Mesenchymal stem cell (in vitro differentiated cells and primary cell): ENCODE data around the gene GAPT.

Experiments
- DNase-seq: peaks from one replicate; pipeline ENCODE4 v3.0.0-alpha.2; 2013
- H2AFZ ChIP-seq: one replicate; pipeline ENCODE4 v1.6.1; 2013; ENCODE audit warnings: low read depth, mild to moderate bottlenecking, control low read depth, inconsistent platforms, low read length, moderate library complexity
- H2AK5ac ChIP-seq: 2 replicates; pipeline ENCODE4 v1.6.1; 2013; ENCODE audit warnings: low read length, moderate library complexity, mild to moderate bottlenecking, inconsistent platforms; ENCODE audit not compliant: severe bottlenecking
- H2BK120ac ChIP-seq: one replicate; pipeline ENCODE4 v1.6.1; 2013; ENCODE audit warnings: low read depth, mild to moderate bottlenecking, inconsistent platforms, low read length, moderate library complexity
- H2BK12ac ChIP-seq, 2 experiments: one replicate each; pipeline ENCODE4 v1.6.1; 2013; ENCODE audit warnings: inconsistent platforms in 2 of 2, low read length in 2 of 2, mild to moderate bottlenecking in 2 of 2, moderate library complexity in 2 of 2, control low read depth in 1 of 2
- H2BK15ac ChIP-seq: one replicate; pipeline ENCODE4 v1.6.1; 2013; ENCODE audit warnings: mild to moderate bottlenecking, low read depth, inconsistent platforms; ENCODE audit not compliant: poor library complexity, severe bottlenecking
- H2BK5ac ChIP-seq: 2 replicates; pipeline ENCODE4 v1.6.1; 2013; ENCODE audit warnings: low read depth, mild to moderate bottlenecking, low read length, control low read depth, inconsistent platforms; ENCODE audit not compliant: poor library complexity, severe bottlenecking
- H3K14ac ChIP-seq, 2 experiments: one replicate each; pipeline ENCODE4 v1.6.1; 2013; ENCODE audit warnings: inconsistent platforms in 2 of 2, low read length in 2 of 2, control low read depth in 1 of 2, mild to moderate bottlenecking in 1 of 2, moderate library complexity in 1 of 2
- H3K18ac ChIP-seq, 2 experiments: one replicate each; pipeline ENCODE4 v1.6.1; 2013; ENCODE audit warnings: inconsistent platforms in 2 of 2, low read length in 2 of 2, control low read depth in 1 of 2, low read depth in 1 of 2, mild to moderate bottlenecking in 1 of 2
- H3K23ac ChIP-seq, 2 experiments: one replicate each; pipeline ENCODE4 v1.6.1; 2013; ENCODE audit warnings: inconsistent platforms in 2 of 2, low read length in 2 of 2, mild to moderate bottlenecking in 2 of 2, moderate library complexity in 2 of 2, control low read depth in 1 of 2
- H3K27ac ChIP-seq: 2 replicates; pipeline ENCODE4 v1.5.1; 2013; ENCODE audit warnings: mild to moderate bottlenecking, moderate library complexity, low read length, control low read depth, inconsistent platforms; ENCODE audit not compliant: poor library complexity, severe bottlenecking
- H3K27me3 ChIP-seq, 2 experiments: 2 replicates each; pipeline versions ENCODE4 v1.6.1 to v1.7.0; 2013; ENCODE audit warnings: low read length in 2 of 2, mild to moderate bottlenecking in 2 of 2, moderate library complexity in 2 of 2, control low read depth in 1 of 2, inconsistent platforms in 1 of 2; ENCODE audit not compliant: control insufficient read depth in 1 of 2, insufficient read depth in 1 of 2
- H3K36me3 ChIP-seq, 2 experiments: 2 replicates each; pipeline versions ENCODE4 v1.6.1 to v1.7.0; 2013; ENCODE audit warnings: low read length in 2 of 2, control low read depth in 1 of 2, inconsistent platforms in 1 of 2, low read depth in 1 of 2, mild to moderate bottlenecking in 1 of 2; ENCODE audit not compliant: insufficient read depth in 2 of 2, control insufficient read depth in 1 of 2
- H3K4ac ChIP-seq, 2 experiments: one replicate each; pipeline ENCODE4 v1.6.1; 2013; ENCODE audit warnings: inconsistent platforms in 2 of 2, low read length in 2 of 2, mild to moderate bottlenecking in 2 of 2, moderate library complexity in 2 of 2, control low read depth in 1 of 2, low read depth in 1 of 2
- H3K4me1 ChIP-seq: 2 replicates; pipeline ENCODE4 v1.6.1; 2013; ENCODE audit warnings: low read depth, low read length, control low read depth; ENCODE audit not compliant: control insufficient read depth, insufficient read depth
- H3K4me2 ChIP-seq: 2 replicates; pipeline ENCODE4 v1.6.1; 2013; ENCODE audit warnings: low read length, mild to moderate bottlenecking, inconsistent platforms; ENCODE audit not compliant: poor library complexity, severe bottlenecking
- H3K4me3 ChIP-seq, 2 experiments: 2 replicates each; pipeline versions ENCODE4 v1.5.1 to v1.7.0; 2013; ENCODE audit warnings: low read length in 2 of 2, mild to moderate bottlenecking in 2 of 2, control low read depth in 1 of 2, low read depth in 1 of 2; ENCODE audit not compliant: insufficient read depth in 1 of 2
- H3K79me1 ChIP-seq: replicated peaks from 2 replicates; pipeline ENCODE4 v1.6.1; 2013; ENCODE audit warnings: mild to moderate bottlenecking, control low read depth, low read length, inconsistent platforms; ENCODE audit not compliant: poor library complexity, severe bottlenecking
- H3K9ac ChIP-seq: 2 replicates; pipeline ENCODE4 v1.7.0; 2013; ENCODE audit warnings: mild to moderate bottlenecking, low read length, moderate library complexity
- H3K9me3 ChIP-seq: 2 replicates; pipeline ENCODE4 v1.7.0; 2013; ENCODE audit warnings: mild to moderate bottlenecking, low read length; ENCODE audit not compliant: control insufficient read depth
- H4K8ac ChIP-seq: one replicate; pipeline ENCODE4 v1.6.1; 2013; ENCODE audit warnings: inconsistent platforms, mild to moderate bottlenecking, low read length, moderate library complexity
- H4K91ac ChIP-seq: one replicate; pipeline ENCODE4 v1.6.1; 2013; ENCODE audit warnings: mild to moderate bottlenecking, low read length, inconsistent platforms
- WGBS: methylation state at CpG from one replicate; pipeline ENCODE4 v1.1.7; 2013; ENCODE audit warnings: mixed read lengths; 5-methylcytosine and 5-hydroxymethylcytosine counted together

GAPT gene

GRCh38 chr5:58450018-58450417, 41.2 kb upstream of the GAPT start:
- peaks cover 12 to 26% of the 10 kb centered on the region in 2 experiments for H3K36me3 ChIP-seq
- no peak overlapping the region for H3K4me3 ChIP-seq
- H3K4me1 ChIP-seq, result peaks cover 4% of the 10 kb centered on the region
- H3K79me1 ChIP-seq, result no peaks in the 10 kb centered on the region
- no peak overlapping the region for H3K23ac ChIP-seq
- H3K27me3 ChIP-seq, result no peaks in the 10 kb centered on the region
- no peak overlapping the region for H3K14ac ChIP-seq
- H4K8ac ChIP-seq, result no peak overlapping the region
- H2AFZ ChIP-seq, result no peak overlapping the region
- H3K4ac ChIP-seq, result no peak overlapping the region
- peak overlapping the region; percentile 33 for H3K27ac ChIP-seq
- no peak for DNase-seq
- no peak overlapping the region for H2AK5ac ChIP-seq
- no peak overlapping the region for H2BK12ac ChIP-seq
- H2BK5ac ChIP-seq, result no peak overlapping the region
- H3K9me3 ChIP-seq, result no peaks in the 10 kb centered on the region
- H4K91ac ChIP-seq, result no peak overlapping the region
- WGBS, result 93% methylated on average over 2 of the region's 3 CpGs
- H3K9ac ChIP-seq, result no peak overlapping the region
- H2BK120ac ChIP-seq, result no peak overlapping the region
- no peak overlapping the region for H3K4me2 ChIP-seq
- H2BK15ac ChIP-seq, result no peak overlapping the region
- H3K18ac ChIP-seq, result no peak overlapping the region

GRCh38 chr5:58450811-58451629, 40.2 kb upstream of the GAPT start:
- Histone ChIP-seq H3K14ac (no peak overlapping the region), H3K79me1 (no peaks in the 10 kb centered on the region), H2AFZ (no peak overlapping the region), H2BK12ac (no peak overlapping the region), H3K4me3 (no peak overlapping the region), H3K9ac (no peak overlapping the region), H3K4me1 (peaks cover 4% of the 10 kb centered on the region), H3K27ac (peak overlapping the region; percentile 46), H3K23ac (no peak overlapping the region), H4K91ac (no peak overlapping the region), H3K36me3 (peaks cover 15 to 36% of the 10 kb centered on the region in 2 experiments), H3K4me2 (no peak overlapping the region), H2BK120ac (no peak overlapping the region), H2AK5ac (no peak overlapping the region), H3K27me3 (no peaks in the 10 kb centered on the region), H2BK5ac (no peak overlapping the region), H4K8ac (no peak overlapping the region), H3K18ac (no peak overlapping the region), H3K4ac (no peak overlapping the region), H2BK15ac (no peak overlapping the region), H3K9me3 (no peaks in the 10 kb centered on the region)
- 88% methylated on average over 6 of the region's 10 CpGs for WGBS
- peak; percentile 39 for DNase-seq

GRCh38 chr5:58451732-58452565, 39.3 kb upstream of the GAPT start:
- Histone ChIP-seq H3K4ac (no peak overlapping the region), H3K36me3 (peaks cover 9 to 46% of the 10 kb centered on the region in 2 experiments), H3K14ac (no peak overlapping the region), H3K79me1 (no peaks in the 10 kb centered on the region), H4K8ac (no peak overlapping the region), H3K27me3 (no peaks in the 10 kb centered on the region), H2AFZ (no peak overlapping the region), H3K9me3 (no peaks in the 10 kb centered on the region), H3K4me2 (no peak overlapping the region), H2BK120ac (no peak overlapping the region), H3K4me3 (no peak overlapping the region), H2BK15ac (no peak overlapping the region), H2BK12ac (no peak overlapping the region), H4K91ac (no peak overlapping the region), H3K18ac (no peak overlapping the region), H3K9ac (no peak overlapping the region), H2BK5ac (no peak overlapping the region), H3K27ac (peak overlapping the region; percentile 71), H3K23ac (no peak overlapping the region), H2AK5ac (no peak overlapping the region), H3K4me1 (peaks cover 4% of the 10 kb centered on the region)
- DNase-seq, result no peak
- WGBS, result 92% methylated on average over 8 of the region's 8 CpGs

- no peak overlapping the region for H4K91ac ChIP-seq
- peaks cover 9 to 53% of the 10 kb centered on the region in 2 experiments for H3K36me3 ChIP-seq
- H2BK5ac ChIP-seq, result no peak overlapping the region
- no peak overlapping the region for H3K14ac ChIP-seq
- H3K4ac ChIP-seq, result no peak overlapping the region
- no peak overlapping the region for H3K18ac ChIP-seq
- no peak overlapping the region for H2AFZ ChIP-seq
- H3K4me2 ChIP-seq, result no peak overlapping the region
- H4K8ac ChIP-seq, result no peak overlapping the region
- peaks cover 3% of the 10 kb centered on the region for H3K4me1 ChIP-seq
- H3K23ac ChIP-seq, result no peak overlapping the region
- H3K27ac ChIP-seq, result peak overlapping the region; percentile 71
- H3K9me3 ChIP-seq, result no peaks in the 10 kb centered on the region
- DNase-seq, result no peak
- H3K79me1 ChIP-seq, result no peaks in the 10 kb centered on the region
- no peaks in the 10 kb centered on the region for H3K27me3 ChIP-seq
- H3K4me3 ChIP-seq, result no peak overlapping the region
- over 99% methylated on average over 3 of the region's 3 CpGs for WGBS
- no peak overlapping the region for H2BK120ac ChIP-seq
- H2BK12ac ChIP-seq, result no peak overlapping the region
- H3K9ac ChIP-seq, result no peak overlapping the region
- no peak overlapping the region for H2AK5ac ChIP-seq
- H2BK15ac ChIP-seq, result no peak overlapping the region
Measured at GRCh38 chr5:58452566-58453258, 38.5 kb upstream of the GAPT start.
